DMS153 treated with DMSO at 0.1 percent for 48 hours (cell line): ENCODE measurements around the gene FCAR.
"Not testable (repeated sequence)": the region's sequence is repeated elsewhere in the genome, so short reads cannot be mapped to it uniquely, and the experiment has no call there.

Source experiments
- DNase-seq: peaks from one replicate; lab custom pipeline; 2025; ENCODE audit not compliant: unreplicated experiment; lab: John Stamatoyannopoulos, UW

FCAR gene

GRCh38 chr19:54893406-54893805, 19.4 kb downstream of the FCAR start:
- no peak for DNase-seq

GRCh38 chr19:54894106-54894505, 20.1 kb downstream of the FCAR start:
- not testable (repeated sequence) for DNase-seq

- DNase-seq = no peak
Measured at GRCh38 chr19:54896036-54896435, 22.0 kb downstream of the FCAR start.

GRCh38 chr19:54898685-54899084, 24.6 kb downstream of the FCAR start:
- DNase-seq = not testable (repeated sequence)

- not testable (repeated sequence) for DNase-seq
Measured at GRCh38 chr19:54899646-54900045, 25.6 kb downstream of the FCAR start.

- not testable (repeated sequence) for DNase-seq
Measured at GRCh38 chr19:54901153-54901552, 27.1 kb downstream of the FCAR start.

GRCh38 chr19:54902061-54902460, 28.0 kb downstream of the FCAR start:
- no peak for DNase-seq

- DNase-seq = no peak
Measured at GRCh38 chr19:54903303-54903702, 29.3 kb downstream of the FCAR start.

GRCh38 chr19:54904261-54904660, 30.2 kb downstream of the FCAR start:
- not testable (repeated sequence) for DNase-seq

GRCh38 chr19:54905421-54905802, 31.4 kb downstream of the FCAR start:
- no peak for DNase-seq

- DNase-seq = no peak
Measured at GRCh38 chr19:54905803-54906511, 31.9 kb downstream of the FCAR start, which contains the start of gene NCR1. NCR1 (plus strand) TSS chr19:54906148; CDS start chr19:54906188, 40 bp downstream.

GRCh38 chr19:54906819-54907218, 32.8 kb downstream of the FCAR start:
- no peak for DNase-seq

GRCh38 chr19:54907899-54908298, 33.9 kb downstream of the FCAR start:
- DNase-seq = not testable (repeated sequence)

- DNase-seq = no peak
Measured at GRCh38 chr19:54916822-54917221, 42.8 kb downstream of the FCAR start.

- DNase-seq = no peak
Measured at GRCh38 chr19:54918499-54918898, 44.5 kb downstream of the FCAR start.

GRCh38 chr19:54919646-54920563, 45.9 kb downstream of the FCAR start:
- not testable (repeated sequence) for DNase-seq

GRCh38 chr19:54921082-54921481, 47.0 kb downstream of the FCAR start:
- no peak for DNase-seq

- DNase-seq = no peak
Measured at GRCh38 chr19:54923276-54923675, 49.2 kb downstream of the FCAR start.

GRCh38 chr19:54928299-54928698, 54.3 kb downstream of the FCAR start:
- peak; percentile 3 for DNase-seq

GRCh38 chr19:54937926-54938325, 63.9 kb downstream of the FCAR start:
- DNase-seq = no peak

GRCh38 chr19:54938906-54939305, 64.9 kb downstream of the FCAR start:
- DNase-seq = no peak

GRCh38 chr19:54939538-54939937, 65.5 kb downstream of the FCAR start:
- DNase-seq = not testable (repeated sequence)
